NCI-H446 (cell line): ENCODE results near the gene PRDM16.

ENCODE experiments used
- DNase-seq, 2 experiments: peaks; one replicate each; lab custom pipeline; 2025; lab: John Stamatoyannopoulos, UW

Gene PRDM16

DNA sequence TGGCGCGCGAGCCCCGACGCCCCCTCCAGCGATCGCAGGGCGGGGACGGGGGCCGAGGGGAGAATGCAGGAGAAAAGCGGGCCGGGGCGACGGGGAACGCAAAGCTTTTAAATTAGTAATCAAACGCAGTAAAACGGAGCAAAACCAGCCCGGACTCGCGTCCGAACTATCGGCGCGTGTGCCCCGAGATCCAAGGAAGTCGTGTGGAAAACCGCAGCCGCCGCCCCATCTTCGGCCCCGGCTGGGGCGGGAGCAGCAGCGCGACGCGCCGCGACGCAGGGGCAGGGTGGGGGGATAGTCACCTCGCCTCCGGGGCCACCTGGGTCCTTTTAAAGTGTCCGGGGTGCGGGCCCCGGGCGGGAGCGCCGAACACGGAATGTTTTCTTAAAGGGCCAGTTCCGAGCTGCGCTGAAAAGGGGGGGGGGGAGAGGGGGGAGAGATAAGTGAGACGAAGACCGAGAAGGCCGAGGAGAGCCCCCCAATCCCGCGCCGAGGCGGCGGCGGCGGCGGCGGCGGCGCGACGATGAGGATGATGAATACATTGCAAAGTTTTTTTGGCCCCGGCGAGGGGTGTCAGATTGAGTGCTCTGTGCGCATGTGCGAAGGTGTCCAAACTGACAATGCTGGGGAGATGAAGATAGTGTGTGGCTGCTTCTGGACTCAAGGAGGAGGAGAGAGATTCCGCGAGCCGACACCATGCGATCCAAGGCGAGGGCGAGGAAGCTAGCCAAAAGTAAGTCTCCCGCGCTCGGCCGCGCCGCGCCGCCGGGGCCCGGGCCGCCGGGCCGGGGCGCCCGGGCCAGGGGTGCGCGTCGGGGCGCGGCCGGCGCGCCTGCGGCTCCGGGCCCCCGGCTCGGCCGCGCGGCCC is at the start of gene PRDM16:
Gene PRDM16 (plus strand): TSS at position 640 of the 868 bp plus-strand sequence. CDS start 57 bp downstream, at position 697.
- DNase-seq, result no peak

DNA sequence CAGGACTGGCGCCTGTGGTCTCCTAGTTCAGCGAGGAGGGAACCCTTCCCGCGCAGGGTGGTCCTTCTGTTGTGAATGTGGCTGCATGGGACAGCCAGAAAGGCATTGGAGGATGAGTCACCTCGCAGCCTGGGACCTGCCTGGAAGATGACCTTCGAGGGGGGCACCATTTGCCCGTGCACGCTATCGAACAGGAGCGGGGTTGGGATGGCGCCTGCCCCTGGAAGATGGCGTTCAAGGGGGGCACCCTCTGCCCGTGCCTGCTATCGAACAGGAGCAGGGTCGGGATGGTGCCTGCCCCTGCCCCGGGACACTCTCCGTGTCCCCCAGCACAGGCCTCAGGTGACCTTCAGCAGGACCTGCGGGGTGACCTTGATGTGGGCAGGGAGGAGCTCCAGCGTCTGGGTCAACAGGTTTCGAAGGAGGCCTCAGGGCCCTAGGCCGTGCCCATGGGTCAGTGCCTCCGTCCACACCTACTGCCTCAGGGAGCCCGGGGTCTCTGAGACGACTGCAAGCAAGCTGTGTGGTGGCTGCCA is 49.4 kb upstream of the PRDM16 start:
- DNase-seq, result no peak

DNA sequence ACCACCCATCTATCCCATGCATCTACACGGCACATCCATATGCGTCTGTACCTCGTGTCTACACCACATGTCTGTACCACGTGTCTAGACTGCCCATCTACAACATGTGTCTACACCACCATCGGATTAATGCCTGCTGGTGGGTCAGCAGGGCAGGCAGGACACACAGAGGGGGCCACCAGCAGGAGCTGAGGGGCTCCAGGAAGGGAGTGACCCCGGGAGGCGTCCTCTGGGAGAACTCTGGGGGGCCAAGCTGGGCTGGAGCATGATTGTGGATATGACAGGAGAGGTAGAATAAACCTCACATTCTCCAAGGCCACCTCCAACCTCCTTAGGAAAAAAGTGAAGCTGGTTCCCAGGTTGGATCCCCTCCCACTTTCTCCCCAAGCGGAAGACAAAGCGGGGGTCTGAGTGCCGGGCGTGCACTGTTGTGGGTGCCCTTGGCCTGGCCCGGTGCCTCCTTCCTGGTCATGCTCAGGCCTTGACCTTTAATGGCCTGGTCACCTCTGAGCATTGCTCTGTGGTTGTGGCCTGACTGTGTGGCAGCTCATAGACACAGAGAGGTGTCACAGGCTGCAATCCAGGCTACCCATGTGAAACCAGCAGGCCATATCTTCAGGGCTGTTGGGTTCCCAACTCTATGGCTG is 48.6 kb upstream of the PRDM16 start:
- DNase-seq, result no peak

DNA sequence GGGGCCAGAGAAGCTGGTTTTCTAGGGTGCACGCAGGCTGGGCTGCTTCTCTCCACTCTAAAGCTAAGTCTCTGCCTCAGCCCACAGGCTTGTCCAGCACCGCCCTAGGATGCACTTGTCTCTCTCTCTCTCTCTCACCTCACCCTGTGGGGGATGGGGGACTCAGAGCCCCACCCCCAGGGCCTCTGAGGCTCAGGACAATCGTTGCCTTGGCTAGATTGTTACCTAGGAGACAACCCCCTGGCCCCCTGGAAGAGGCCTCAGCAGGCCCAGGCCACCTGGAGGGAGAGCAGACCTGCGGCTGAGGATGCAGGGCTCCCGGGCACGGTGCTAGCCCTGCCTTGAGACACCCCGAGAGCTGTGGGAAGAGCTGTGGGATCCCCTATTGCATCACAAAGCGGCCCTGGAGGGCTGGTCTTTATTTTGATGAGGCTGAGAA is 47.8 kb upstream of the PRDM16 start, which contains the start of gene ACTRT2:
Gene ACTRT2 (plus strand): TSS at position 235 of the 439 bp plus-strand sequence. CDS start 220 bp downstream, outside the sequence.
- no peak for DNase-seq

DNA sequence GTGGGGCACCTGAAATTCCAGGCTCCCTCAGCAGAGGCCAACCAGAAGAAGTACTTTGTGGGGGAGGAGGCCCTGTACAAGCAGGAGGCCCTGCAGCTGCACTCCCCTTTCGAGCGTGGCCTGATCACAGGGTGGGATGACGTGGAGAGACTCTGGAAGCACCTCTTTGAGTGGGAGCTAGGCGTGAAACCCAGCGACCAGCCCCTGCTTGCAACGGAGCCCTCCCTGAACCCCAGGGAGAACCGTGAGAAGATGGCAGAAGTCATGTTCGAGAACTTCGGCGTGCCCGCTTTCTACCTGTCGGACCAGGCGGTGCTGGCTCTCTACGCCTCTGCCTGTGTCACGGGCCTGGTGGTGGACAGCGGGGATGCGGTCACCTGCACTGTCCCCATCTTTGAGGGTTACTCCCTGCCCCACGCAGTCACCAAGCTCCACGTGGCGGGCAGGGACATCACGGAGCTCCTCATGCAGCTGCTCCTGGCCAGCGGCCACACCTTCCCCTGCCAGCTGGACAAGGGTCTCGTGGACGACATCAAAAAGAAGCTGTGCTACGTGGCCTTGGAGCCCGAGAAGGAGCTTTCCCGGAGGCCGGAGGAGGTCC is 47.1 kb upstream of the PRDM16 start:
- no peak for DNase-seq

DNA sequence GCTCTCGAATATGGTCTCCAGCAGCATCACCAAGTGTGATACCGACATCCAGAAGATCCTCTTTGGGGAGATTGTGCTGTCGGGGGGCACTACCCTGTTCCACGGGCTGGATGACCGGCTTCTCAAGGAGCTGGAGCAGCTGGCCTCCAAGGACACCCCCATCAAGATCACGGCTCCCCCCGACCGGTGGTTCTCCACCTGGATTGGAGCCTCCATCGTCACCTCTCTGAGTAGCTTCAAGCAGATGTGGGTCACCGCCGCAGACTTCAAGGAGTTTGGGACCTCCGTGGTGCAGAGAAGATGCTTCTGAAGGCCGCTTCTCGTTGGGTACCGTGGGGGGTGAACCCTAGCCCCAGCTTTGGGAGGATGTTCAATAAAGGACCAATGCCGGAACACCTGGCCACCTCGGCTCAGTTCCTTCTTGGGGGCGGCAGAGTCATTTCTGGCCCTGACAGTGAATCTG is 46.5 kb upstream of the PRDM16 start:
- no peak for DNase-seq

DNA sequence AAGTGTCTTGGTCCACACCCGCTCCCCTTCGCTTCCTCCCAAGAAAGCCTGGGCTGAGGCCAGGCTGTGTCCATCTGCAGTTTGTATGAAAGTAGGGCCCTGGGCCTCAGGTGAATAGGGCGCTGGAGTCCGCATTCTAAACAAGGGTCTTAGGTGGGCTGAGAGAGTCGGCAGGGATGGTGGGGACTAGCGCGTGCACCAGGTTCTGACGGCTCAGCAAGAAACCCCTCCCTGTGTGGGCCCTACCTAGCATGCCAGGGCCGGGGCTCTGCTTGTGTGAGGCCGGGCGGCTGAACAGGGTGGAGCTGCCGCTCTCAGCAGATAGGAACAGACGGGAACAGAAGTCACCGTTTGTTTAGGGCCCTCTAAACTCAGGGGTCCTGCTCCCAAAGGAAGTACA is 46.0 kb upstream of the PRDM16 start:
- no peak for DNase-seq

DNA sequence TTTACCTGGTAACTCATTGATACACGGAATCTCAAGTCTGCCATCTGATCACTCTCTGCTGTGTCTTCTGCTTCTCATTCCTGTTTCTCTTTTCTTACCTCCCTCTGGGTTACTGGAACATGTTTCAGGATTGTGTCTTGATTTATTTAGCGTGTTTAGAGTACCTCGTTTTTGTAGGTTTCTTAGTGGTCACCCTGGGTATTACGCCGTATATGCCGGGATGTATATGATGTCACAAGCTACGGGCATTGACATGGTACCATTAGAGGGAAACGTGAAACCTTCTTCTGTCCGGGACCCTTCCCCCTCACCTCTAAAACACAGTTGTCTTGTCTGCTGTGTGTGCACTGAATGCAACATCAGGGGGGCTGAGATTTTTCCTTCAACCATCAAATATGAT is 45.0 kb upstream of the PRDM16 start:
- DNase-seq, result no peak

DNA sequence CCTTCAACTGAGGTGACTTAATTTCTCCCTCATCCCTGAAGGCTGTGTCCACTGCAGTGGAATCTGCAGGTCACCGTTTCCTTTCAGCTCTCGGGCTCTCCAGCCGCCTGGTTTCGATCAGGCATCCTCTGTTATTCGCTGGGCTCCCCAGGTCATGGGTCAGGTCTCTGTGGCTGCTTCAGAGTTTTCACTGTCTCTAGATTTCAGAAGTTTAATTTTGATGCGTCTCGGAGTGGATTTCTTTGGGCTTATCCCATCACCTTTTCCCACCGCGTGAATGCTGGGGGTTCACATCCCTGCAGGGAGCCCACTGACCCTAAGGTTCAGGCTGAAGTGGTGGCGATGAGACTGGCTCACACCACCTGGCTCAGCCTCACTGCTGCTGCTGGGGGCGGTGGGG is 44.4 kb upstream of the PRDM16 start:
- no peak for DNase-seq

DNA sequence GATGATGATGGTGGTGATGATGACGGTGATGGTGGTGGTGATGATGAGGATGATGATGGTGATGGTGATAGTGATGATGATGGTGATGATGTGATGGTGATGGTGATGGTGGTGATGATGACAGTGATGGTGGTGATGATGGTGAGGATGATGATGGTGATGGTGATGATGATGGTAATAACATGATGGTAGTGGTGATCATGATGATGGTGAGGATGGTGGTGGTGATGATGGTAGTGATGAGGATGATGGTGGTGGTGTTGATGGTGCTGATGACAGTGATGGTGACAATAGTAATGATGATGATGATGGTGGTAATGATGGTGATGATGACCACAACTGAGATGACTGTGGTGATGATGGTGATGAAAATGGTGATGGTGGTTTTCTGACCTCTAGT is 42.9 kb upstream of the PRDM16 start:
- no peak for DNase-seq

DNA sequence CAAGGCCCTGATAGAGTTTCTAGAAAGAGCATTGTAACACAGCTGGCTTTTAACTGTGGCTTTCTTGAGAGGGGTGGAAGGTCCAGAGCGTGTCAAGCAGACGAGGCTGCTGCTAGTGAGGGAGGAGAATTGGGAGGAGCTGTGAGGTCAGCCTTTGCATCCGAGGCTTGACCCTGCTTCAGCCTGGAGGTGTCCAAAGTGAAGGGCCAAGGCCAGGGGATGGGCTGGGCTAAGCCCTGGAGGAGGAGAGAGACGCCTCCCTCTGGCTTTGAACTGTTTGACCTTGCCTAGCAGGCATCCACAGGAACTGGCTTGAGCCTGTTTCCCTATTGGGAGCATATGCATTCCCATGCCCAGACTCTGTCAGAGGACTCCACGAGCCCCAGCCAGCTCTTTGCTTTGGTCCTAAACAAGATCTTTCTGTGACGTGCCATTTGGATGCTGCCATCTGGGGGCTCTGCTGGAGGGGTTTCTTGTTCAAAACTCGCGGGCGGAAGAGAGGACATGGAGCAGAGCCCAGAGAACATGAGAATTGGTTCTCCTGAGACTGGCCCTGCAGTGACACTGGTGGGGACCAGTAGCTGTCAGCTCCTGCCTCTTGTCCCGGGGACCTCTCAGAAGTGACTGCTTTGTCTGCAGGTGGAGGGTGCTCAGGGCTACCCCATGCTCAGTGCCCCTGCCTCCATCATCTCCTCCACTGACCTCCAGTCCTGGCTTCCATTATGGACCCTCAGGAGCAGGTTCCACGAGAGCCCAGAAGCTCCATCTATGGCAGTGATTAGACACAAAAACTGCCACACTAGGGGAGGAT is 42.2 kb upstream of the PRDM16 start:
- DNase-seq, result no peak

DNA sequence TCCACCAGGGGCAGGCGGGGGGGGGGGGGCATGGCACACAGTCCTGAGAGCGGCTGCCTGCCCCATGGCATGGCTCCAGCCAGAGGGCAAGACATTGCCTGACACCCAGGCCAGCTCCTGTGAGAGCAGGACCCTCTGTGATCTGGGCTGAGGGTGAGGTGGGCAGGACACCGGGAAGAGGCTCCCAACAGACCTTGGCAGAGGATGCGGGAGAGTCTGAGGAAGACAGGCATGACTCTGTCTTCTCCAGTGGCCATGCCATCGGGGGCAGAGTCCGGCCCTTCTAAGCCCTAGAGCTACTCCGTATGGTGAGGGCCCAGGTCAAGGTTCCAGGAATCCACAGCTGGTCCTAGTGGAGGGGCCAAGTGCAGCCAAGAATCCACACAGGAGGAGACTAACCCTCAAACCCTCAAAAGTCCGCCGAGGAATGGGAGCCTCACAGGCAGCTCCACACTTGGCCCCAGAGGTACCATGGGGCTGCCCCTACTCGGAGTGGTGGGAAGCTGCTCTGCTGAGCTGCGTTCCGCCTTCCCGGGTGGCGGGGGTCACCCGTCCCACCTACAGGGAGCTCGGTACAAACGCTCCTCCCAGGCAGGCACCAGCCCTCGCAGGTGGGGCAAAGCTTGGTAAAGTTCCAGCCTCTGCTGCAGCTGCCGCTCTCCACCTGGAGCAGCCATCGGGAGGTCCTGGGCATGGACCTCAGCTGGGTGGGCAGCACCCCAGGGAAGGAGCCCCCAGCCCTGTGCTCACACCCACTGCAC is 41.2 kb upstream of the PRDM16 start:
- no peak for DNase-seq

DNA sequence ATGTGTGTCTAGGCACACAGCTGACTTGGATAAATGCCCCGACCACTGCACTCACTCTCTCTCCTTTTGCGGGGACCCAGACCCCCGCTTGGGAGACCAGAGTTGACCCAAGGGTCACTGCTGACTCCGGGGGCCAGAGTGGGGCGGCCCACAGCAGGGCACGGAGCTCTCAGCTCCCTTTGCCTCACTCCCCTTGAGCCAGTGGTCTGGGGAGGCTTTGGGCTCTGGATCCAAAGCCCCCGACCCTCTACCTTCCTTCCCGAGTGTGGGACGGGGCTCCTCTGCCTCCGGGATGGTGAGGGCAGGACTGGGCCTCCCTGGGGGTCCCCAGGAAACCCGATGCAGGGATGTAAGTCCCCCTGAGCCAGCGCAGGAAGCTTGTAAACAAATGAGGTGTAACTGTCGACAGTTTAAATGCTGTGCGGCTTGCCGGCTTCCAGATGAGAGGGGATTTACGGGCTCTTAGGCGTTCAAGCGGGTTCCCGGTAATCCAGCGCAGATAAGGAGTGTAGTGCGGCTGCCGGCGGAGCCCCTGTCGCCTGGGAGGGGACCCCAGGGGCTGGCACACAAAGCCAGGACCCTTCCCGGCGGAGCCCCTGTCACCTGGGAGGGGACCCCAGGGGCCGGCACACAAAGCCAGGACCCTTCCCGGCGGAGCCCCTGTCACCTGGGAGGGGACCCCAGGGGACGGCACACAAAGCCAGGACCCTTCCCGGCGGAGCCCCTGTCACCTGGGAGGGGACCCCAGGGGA is 40.3 kb upstream of the PRDM16 start:
- DNase-seq, result no peak

DNA sequence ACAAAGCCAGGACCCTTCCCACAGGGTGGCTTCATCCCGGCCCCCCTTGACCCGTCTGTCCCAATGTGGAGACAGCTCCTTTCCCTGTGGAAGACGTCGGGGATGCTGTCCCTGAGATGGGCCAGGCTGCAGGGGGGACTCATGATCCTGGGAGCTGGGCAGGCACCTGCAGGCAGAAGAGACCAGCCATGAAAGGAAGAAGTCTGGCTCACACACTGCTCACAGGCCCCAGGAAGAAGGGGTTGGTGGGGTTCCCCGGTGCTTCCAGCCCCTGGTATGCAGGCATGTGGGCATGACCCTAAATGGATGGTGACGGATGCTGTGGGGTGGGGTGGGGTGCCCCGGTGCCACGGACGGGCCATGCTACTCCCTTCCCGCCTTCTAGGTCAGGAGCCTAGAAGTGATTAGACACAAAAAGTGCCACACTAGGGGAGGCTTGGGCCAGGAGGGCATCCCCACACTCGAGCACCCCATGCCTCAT is 39.5 kb upstream of the PRDM16 start:
- no peak for DNase-seq

DNA sequence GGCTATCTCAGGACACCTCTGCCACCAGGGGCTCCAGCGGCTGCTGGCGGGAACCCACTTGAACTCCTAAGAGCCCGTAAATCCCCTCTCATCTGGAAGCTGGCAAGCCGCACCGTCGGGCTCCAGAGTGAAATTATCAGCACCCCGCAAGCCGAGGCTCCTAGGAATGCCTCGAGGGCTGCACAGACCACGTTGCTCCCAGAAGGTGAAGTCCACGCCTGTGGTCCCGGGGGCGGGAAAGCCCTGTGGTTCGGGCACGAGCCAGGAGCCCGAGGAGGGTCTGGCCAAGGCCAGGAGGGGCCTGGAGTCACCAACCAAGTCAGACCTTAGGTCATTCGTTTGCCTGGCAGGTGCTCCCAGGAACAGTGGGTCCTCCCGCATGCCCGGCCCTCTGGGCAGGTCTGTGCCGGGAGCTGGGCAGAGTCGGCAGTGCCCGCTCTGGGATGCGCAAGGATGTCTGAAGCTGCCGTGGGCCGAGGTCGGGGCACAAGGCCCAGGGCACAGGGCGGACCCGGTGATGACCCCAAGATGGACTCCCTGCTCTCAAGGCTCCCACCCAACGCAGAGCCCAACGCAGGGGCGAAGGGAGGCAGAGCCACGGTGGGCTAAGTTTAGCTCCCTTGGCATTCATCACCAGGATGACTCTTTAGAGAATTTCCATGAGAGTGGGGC is 38.9 kb upstream of the PRDM16 start:
- DNase-seq, result no peak

DNA sequence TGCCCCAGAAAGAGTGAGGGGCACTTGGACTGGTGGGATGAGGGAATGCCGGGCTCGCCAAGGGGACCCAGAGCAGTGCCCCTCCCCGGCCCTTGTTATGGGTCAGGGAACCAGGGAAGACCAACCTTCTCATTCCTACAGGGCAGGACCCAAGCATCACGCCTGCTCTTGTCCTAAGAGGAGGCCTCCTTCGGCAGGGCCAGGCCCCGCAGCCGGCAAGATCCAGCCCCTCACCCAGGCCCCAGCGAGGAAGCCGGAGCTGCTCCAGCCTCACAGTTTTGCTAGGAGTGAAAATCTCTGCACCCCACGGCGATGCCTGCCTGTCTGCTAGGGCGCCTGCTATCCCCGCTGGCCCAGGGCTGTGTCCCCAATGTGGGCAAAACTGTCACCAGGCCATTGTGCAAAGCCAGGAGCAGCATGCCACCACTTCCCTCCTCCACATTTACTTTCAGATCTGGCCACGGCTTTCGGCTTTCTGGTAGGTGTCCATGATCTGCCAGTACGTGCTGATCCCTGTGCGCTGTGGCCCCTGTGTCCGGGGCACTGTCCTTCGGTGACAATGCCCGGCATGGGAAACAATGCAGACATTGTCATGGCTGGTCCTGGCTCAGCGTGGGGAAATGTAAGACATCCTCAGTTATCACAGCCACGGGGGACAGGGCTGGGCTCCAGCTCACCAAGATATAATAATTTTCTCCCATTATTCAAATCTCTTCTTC is 38.2 kb upstream of the PRDM16 start:
- no peak for DNase-seq

DNA sequence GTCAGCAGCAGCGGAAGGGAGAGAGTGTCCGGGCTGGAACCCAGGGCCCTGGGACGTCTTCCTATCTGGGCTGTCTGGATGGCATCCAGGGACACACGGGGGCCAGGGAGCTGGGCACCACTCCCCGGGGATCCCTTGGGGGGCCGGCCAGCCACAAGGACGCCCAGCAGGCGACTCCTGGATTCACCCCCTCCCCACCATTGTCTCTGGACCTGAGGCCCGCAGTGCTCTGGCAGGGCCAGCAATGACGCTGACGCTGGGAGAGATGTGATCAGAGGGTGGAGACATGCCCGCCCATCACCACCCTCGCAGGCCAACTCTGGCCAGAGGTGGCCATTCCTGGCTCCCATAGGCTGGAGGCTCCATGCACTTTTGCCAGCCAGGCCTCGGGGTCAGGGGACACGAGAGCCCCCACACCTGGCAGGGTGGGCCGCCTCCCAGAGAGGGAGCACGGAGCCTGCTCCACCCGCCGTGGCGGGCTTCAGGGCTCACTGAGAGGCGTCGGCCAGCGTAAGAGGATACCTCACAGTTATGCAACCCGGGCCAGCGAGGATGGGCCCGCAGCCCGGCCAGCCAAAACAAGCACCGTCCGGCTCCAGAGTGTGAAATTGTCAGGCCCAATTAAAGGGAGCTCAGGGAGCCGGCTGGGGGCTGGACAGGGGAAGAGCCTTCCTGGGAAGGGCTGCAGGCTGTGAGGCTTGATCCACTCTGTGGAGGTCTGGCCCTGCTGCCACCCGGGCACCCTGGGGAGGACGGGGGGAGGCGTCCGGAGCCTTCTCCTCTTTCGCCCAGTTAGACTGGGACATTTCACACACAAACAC is 37.4 kb upstream of the PRDM16 start:
- no peak for DNase-seq
